Cardiac muscle cell (in vitro differentiated cells and primary cell): ENCODE measurements around the gene MED7. TPM values are rescaled to one million over a fixed set of nuclear protein-coding genes. Genes with fewer than 3 reads are reported as not detected.

Source experiments
- DNase-seq, 2 donors: peaks; one replicate each; pipeline versions ENCODE4 v3.0.0 to v3.0.0-alpha.2; 2010 to 2017; ENCODE audit warnings: low read depth in 1 of 2, low spot score in 1 of 2
- H3K27ac ChIP-seq: fragments of 200-600 bp; sonication (generic); 2 replicates; pipeline ENCODE4 v1.5.1; 2016
- H3K27me3 ChIP-seq: fragments of 200-600 bp; sonication (generic); 2 replicates; pipeline ENCODE4 v1.6.0; 2016; ENCODE audit warnings: control low read depth
- H3K36me3 ChIP-seq: fragments of 200-600 bp; sonication (generic); 2 replicates; pipeline ENCODE4 v1.5.1; 2016; ENCODE audit warnings: control low read depth
- H3K4me1 ChIP-seq: fragments of 200-600 bp; sonication (generic); 2 replicates; pipeline ENCODE4 v1.8.1; 2017; ENCODE audit warnings: low read depth, mild to moderate bottlenecking, mixed run types
- H3K4me3 ChIP-seq: fragments of 200-600 bp; sonication (generic); 2 replicates; pipeline ENCODE4 v1.5.1; 2016; ENCODE audit warnings: mild to moderate bottlenecking
- H3K9me3 ChIP-seq: fragments of 200-600 bp; sonication (generic); 2 replicates; pipeline ENCODE4 v1.5.1; 2017; ENCODE audit warnings: low read depth, mild to moderate bottlenecking, control low read depth
- polyA plus RNA-seq: library from polyadenylated mRNA; unstranded; fragments of >200 nt; fragmentation: Nextera tagmentation; extraction: Ambion mirVana; gene quantifications from 2 replicates; pipeline ENCODE4 v1.2.1, GENCODE V29; 2016
- total RNA-seq: library from RNA; depleted of rRNA; stranded (reverse); fragments of >200 nt; gene quantifications from 2 replicates; pipeline ENCODE4 v1.2.3, GENCODE V29; 2016
- TF ChIP-seq, protein P1 (sequence below): IDR thresholded peaks from 2 replicates; pipeline ENCODE4 v1.5.1; 2012; ENCODE audit warnings: low read depth, mild to moderate bottlenecking, low read length

Gene MED7
- total and polyA plus RNA-seq, 2 experiments from 2014 or later: 8.2 to 16.2 TPM

DNA sequence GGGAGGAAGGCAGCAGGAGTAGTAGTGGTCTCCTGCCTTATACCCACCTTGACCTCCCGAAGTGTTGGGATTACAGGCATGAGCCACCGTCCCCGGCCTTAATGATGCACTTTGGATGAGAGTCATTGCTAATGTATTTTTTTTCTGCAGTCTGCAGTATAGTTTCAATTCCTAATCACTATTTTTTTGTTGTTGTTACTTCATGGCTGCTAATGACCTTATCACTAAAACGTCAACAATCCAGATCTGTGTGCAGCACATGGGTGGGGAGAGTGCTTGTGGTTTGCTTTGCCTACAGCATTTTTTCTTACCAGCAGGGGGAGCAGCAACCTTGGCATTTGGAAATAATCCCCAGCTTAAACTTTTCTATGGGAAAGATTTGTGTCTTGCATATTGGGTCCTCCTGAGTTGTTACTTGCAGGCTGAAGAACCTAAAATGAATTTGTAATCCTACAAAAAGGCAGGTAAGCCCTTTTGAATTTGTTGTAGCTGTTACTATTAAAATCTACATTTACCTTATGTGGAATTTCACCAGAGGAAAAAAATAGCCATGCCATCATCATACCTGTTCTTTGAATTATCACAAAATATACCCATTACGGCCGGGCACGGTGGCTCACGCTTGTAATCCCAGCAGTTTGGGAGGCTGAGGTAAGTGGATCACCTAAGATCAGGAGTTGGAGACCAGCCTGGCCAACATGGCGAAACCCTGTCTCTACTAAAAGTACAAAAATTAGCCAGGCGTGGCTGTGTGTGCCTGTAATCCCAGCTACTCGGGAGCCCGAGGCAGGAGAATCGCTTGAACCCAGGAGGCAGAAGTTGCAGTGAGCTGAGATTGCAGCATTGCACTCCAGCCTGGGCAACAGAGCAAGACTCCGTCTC is 6.3 kb upstream of the MED7 start:
- DNase-seq: peak; percentile 80 to 82

DNA sequence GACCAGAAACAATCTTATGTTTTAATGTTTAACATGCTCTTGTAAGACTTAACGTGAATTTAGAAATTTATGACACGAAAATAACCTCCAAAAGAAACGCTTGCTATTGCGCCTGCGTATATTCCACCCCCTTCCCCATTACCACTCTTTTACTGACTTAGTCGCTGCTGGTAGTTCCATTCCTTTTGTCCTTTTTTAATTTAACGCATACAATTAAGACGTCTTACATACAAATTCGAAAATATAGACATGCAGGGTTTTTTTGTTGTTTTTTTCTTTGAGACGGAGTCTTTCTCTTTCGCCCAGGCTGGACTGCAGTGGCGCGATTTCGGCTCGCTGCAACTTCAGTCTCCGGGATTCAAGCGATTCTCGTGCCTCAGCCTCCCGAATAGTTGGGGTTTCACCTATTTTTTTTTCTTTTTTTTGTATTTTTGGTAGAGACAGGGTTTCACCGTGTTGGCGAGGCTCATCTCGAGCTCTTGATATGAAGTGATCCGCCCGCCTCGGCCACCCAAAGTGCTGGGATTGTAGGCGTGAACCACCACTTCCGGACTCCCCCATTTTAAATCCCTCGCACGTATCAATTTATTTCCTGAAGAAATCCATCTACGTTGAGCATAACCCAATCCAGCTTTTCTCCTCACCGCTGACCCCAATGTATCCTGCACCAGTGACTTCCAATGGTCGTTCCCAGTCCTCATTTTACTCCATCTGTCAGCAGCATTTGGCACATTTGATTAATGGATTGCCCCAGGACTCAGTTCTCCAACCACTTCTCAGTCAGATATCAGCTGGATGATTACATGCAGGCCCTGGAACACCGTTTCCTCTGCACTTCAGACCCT is 684 bp upstream of the MED7 start:
- Histone ChIP-seq H3K27me3 (no peaks in the 10 kb centered on the region), H3K9me3 (no peaks in the 10 kb centered on the region), H3K27ac (peak overlapping the region; percentile 13), H3K36me3 (peaks cover 4% of the 10 kb centered on the region), H3K4me3 (peak overlapping the region; percentile 78), H3K4me1 (peaks cover 5% of the 10 kb centered on the region)
- DNase-seq: peak; percentile 9 to 44
- TF ChIP-seq, protein P1, sequence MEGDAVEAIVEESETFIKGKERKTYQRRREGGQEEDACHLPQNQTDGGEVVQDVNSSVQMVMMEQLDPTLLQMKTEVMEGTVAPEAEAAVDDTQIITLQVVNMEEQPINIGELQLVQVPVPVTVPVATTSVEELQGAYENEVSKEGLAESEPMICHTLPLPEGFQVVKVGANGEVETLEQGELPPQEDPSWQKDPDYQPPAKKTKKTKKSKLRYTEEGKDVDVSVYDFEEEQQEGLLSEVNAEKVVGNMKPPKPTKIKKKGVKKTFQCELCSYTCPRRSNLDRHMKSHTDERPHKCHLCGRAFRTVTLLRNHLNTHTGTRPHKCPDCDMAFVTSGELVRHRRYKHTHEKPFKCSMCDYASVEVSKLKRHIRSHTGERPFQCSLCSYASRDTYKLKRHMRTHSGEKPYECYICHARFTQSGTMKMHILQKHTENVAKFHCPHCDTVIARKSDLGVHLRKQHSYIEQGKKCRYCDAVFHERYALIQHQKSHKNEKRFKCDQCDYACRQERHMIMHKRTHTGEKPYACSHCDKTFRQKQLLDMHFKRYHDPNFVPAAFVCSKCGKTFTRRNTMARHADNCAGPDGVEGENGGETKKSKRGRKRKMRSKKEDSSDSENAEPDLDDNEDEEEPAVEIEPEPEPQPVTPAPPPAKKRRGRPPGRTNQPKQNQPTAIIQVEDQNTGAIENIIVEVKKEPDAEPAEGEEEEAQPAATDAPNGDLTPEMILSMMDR: no peak

More for the DNA sequence above, 6.3 kb upstream of the MED7 start:
- H3K4me3 ChIP-seq: no peak overlapping the region
- peak overlapping the region; percentile 63 for H3K27ac ChIP-seq
- H3K27me3 ChIP-seq: no peaks in the 10 kb centered on the region
- TF ChIP-seq, protein P1: peak; percentile 96
- no peaks in the 10 kb centered on the region for H3K9me3 ChIP-seq
- peaks cover 9% of the 10 kb centered on the region for H3K4me1 ChIP-seq
- no peaks in the 10 kb centered on the region for H3K36me3 ChIP-seq

DNA sequence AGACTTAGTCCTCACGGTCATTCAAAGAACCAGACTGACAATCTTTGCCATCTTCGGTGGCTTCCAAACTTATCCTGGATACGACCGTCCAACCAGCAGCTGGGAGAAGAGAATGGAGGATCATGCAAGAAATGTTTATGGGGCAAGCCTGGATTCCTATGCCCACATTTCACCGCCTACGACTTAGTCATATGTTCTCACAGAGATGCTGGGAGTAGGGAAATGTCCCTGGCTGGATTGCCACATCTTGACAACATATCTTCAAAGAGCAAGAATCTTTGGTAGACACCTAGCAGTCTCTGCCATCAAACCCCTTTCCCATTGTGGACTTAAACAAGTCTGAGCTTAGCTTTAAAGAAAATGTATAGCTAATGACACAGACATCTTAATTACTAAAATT is 5.0 kb downstream of the MED7 start:
- H3K27ac ChIP-seq: no peak overlapping the region
- TF ChIP-seq, protein P1: no peak
- no peaks in the 10 kb centered on the region for H3K4me1 ChIP-seq
- H3K36me3 ChIP-seq: peaks cover 9% of the 10 kb centered on the region
- H3K27me3 ChIP-seq: no peaks in the 10 kb centered on the region
- no peak overlapping the region for H3K4me3 ChIP-seq
- H3K9me3 ChIP-seq: no peaks in the 10 kb centered on the region
- DNase-seq: peak in 1 of 2 donors; percentile 6

DNA sequence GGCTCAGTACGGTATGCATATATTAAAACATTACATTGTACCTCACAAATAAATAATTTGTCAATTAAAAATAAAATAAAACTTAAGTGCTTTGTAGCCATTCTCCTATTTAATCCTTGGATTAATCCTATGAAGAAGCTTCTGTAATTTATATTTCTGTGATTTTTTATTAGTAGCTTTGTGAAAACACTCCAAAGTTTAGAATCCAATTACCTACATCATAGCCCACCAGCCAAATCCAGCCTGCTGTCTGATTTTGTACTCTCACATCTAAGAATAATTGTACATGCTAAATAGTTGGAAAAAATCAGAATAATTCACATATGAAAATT is 10.4 kb downstream of the MED7 start:
- no peak for DNase-seq
- H3K9me3 ChIP-seq: no peaks in the 10 kb centered on the region
- no peak overlapping the region for H3K4me3 ChIP-seq
- H3K4me1 ChIP-seq: peaks cover 11% of the 10 kb centered on the region
- no peak overlapping the region for H3K27ac ChIP-seq
- TF ChIP-seq, protein P1: no peak
- H3K36me3 ChIP-seq: no peaks in the 10 kb centered on the region
- no peaks in the 10 kb centered on the region for H3K27me3 ChIP-seq

DNA sequence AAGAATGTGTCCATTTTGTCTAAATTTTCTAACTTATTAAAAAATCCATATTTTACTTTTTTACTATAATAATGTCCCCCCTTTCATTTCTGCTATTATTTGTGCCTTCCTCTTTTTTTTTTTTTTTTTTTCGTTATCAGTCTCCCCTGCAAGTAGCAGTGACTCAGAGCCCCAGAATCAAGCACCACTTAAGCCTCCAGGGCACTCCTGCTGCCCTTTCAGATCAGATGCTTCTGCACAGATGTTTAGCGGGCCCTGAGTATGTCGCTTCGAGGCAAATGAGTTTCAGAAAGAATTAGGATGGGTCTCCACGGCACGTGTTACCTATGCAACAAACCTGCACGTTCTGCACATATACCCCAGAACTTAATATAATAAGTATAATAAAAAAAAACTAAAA is 11.7 kb downstream of the MED7 start:
- peaks cover 11% of the 10 kb centered on the region for H3K4me1 ChIP-seq
- no peaks in the 10 kb centered on the region for H3K27me3 ChIP-seq
- H3K36me3 ChIP-seq: no peaks in the 10 kb centered on the region
- H3K4me3 ChIP-seq: no peak overlapping the region
- peak in 1 of 2 donors; percentile 62 for DNase-seq
- no peaks in the 10 kb centered on the region for H3K9me3 ChIP-seq
- no peak overlapping the region for H3K27ac ChIP-seq
- TF ChIP-seq, protein P1: no peak
